NCI-H2227 treated with DMSO at 0.1 percent for 48 hours (cell line): ENCODE data around the gene DSP.

Experiments
- DNase-seq: peaks from one replicate; lab custom pipeline; 2025; lab: John Stamatoyannopoulos, UW

Gene DSP

DNA sequence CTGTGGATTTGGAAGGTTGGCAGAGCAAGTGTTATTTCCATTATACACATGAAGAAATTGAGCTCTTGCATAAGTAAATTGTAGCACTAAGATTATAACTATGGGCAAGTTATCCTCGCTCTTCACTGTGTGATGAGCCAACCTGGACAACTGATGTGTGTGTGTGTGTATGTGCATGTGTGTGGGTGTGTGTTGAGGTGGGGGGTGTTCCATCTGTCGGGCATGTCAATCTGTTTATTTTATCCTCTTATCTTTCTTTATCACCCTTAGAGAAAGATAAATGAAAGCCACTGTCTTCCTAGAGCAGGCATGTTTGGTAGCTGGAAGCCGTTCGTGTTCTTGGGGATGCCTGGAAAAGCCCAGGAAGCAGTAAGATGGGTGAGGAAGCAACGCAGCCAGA lies 3.0 kb upstream of the DSP start:
- no peak for DNase-seq

DNA sequence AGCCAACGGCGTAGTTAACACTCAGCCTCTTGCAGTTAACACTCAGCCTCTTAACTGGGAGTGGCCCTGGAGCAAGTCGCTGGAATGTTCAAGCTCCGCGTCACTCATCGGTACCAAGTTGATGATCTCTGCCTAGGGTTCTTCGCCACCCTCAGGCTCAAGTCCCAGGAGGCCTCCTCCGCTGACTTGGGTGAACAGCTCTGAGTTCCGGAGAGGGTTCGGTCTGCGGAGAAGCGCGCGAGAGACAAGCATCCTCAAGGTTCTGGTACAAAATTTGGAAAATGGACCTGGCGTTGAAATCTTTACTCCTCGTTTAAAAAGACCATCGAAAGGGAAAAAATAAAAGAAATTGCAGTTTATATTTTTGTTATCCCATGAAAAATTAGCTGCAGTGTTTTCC lies 876 bp upstream of the DSP start:
- no peak for DNase-seq

DNA sequence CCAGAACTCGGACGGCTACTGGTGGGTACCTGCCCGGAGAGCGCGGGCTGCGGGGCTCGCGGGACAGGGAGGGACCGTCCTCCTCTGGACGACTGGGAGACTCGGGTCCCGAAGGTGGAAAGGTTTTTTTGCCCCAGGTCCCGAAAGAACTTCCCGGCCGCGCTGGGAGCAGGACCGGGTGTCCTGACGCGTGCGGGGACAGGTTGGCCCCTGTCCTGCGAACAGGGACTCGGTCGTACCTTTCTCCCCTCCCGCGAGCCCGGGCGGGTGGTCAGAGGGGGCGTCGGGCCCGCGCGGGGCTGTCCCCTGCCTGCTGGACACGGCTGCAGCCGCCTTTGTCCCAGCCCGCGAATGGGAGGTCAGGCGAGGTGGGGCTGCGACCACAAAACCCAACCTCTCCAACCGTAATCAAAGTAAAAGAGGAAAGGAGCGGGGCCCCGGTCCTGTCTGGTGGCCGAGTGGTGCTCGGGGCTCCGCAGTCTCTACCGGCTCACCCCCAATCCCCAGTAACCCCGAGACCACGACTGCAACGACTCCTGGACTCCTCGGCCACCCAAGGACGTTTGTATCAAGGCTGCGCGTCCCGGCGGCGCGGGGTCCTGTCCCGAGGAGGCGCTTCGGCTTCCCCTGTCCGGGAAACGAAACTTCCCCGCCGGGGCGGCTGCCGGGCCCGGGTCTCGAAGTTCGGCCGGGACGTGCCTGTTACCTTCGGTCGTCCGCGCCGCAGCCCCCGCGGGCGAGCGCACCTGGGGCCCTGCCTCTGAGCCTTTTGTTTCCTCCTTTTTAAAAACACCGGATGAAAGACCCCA lies 798 bp downstream of the DSP start:
- DNase-seq = no peak

DNA sequence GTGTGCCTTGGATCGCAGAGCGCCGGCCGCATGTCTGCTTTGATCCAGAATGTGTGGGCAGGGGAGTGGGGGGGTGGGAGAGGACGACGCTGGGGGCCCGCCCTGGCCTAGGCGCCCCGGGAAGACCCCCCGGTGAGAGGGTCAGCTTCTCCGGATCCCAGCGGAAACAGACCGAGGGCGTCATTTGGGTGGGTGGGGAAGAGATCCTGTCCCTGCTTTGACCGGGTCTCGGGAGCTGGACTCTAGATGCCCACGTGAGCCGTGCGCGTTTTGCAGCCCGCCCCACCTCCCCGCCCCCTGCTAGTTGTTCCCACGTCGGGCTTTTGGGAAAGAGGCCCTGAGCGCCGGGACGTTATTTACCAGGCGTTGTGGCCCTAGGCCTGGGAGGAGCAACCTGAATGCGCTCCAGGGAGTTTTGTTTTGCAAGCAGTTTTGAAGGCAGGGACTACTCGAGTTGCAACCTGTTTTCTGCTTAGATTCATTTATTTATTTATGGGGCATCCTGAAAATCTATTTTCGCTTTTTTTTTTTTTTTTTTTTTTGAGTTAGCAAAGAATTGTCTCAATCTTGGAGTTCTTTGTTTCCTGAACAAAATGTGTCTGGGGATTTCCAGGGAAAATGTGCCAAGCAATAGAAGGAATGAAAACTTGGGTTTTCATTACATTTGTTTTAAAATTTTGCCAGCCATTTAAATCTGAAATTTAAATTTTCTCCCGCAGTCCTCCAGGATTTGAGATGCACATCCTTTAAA lies 1.6 kb downstream of the DSP start:
- peak; percentile 12 for DNase-seq

- no peak for DNase-seq
Measured at GRCh38 chr6:7543789-7544424, 2.4 kb downstream of the DSP start.

DNA sequence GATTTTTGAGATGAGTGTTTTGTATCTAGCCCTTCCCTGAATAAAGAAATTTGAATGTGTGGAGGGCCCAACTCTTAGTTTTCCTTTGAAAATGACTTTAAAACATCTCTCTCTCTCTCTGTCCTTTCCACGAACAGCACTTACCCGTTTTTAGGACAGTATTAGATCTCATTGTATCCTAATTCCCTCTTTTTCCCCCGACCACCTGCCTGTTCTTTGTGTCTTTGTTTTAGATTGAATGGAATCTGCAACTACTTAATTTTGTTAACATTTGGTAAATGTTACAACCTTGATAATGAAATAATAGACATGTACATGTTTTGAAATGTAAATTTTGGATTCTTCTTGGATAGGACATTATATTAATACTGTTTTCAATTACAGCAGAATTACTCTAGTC lies 3.1 kb downstream of the DSP start:
- no peak for DNase-seq

DNA sequence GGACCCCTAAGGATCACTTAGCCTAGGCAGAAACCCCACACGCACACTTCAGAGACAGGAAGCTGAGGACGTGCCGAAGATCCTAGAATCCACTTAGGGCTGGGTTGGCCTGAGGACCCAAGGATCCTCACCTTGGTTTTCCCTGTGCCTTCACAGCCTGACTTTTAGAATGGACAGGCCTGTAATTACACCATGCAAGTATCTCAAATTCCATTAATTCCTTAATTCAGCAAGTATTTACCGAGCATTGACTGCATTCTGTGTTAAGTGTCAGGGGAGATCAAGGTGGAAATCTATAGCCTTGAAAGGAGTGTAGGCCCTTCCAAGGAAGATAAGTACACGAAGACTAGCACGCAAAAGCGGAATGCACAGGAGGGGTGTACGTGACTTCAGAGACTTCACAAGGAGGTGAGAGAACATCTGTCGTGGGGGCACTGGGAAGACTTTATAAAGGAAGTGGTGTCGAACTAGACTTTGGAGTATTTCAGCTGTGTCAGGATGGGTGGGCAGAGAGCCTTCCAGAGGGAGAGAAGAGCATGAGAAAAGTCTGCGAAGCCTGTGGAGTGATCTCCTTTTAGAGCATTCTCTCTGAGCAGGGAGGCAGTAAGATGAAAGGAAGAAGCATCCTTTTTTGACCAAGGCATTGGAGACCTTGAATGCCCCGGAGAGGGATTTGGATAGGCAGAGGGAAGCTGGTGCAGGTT lies 4.0 kb downstream of the DSP start:
- no peak for DNase-seq

DNA sequence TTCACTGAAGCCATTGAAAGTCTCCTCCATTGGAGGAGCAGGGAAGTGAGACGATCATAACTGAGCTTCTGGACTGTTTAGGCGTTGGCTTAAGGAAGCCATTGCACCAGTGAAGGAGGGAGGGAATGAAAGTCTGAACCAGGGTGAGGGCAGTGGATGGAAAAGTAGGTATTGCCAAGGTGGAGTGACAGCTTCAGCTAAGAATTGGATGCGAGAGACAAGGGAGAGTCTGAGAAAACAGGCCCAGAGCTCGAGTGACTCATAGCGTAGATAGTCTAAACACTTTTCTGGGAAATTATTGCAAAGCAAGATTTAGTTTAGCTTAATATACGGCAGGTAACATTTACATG lies 4.5 kb downstream of the DSP start:
- DNase-seq = no peak

GRCh38 chr6:7546383-7546782 lies 4.9 kb downstream of the DSP start:
- no peak for DNase-seq

- no peak for DNase-seq
Measured at GRCh38 chr6:7546896-7547295, 5.4 kb downstream of the DSP start.

- no peak for DNase-seq
Measured at GRCh38 chr6:7547315-7547714, 5.8 kb downstream of the DSP start.

GRCh38 chr6:7550433-7550801 lies 8.9 kb downstream of the DSP start:
- no peak for DNase-seq

DNA sequence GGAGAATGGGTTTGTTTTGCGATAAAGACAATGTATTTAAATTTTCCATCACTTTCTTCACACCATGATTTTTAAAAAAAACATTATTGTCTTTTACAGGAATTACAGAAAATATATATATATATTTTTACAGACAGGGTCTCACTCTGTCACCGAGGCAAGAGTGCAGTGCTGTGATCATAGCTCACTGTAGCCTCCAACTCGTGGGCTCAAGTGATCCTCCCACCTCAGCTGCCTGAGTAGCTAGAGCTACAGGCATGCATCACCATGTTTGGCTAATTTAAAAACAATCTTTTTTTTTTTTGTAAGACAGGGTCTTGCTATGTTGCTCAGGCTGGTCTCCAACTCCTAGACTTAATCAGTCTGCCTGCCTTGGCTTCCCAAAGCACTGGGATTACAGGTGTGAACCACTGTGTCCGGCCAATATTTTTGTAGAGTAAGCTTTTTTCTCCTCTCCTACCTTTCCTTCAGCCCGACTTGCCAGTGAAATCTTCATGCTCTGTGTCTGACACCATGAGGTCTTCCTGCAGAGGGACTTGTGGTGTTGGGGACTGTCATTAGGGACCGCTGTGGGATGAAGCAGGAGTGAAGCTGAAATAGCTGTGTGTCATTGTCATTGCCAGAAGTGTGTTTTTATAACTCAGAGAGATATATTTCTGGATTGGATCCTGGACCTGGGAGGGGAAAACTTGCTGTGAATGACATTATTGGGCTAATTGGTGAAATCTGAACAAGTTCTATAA lies 13.2 kb downstream of the DSP start:
- DNase-seq = no peak

GRCh38 chr6:7555671-7556070 lies 14.2 kb downstream of the DSP start:
- DNase-seq = no peak

DNA sequence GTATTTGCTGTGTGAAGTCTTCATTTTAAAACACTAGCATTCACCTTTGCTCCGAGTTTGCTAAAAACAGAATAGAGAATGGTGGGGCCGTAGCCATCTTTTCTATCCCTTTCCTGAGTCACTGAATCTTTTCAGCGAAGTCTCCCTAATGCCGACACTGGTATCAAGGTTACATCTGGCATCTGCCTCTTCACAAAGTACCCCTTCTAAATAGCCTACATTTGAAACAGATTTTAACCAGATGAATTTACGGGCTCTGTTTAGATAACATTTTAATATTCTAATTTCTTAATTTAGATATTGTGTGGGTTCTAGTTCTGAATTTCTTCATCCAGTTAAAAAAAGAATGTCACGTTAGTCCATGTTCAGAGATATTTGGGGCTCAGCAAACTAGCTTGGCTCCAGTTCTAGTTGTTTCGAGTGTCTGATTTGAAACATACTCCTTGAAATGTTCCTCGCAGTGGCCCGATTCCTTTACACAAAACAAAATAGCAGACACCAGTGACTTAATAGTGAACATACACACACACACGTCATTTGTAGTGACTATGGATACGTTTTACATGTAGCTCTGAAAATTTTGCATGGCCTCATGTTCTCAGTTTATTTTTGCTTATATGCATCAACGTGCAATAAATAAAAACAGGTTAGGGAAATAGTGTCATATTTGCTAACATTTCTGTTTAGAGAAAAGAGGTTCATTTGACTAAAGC lies 15.1 kb downstream of the DSP start:
- no peak for DNase-seq

DNA sequence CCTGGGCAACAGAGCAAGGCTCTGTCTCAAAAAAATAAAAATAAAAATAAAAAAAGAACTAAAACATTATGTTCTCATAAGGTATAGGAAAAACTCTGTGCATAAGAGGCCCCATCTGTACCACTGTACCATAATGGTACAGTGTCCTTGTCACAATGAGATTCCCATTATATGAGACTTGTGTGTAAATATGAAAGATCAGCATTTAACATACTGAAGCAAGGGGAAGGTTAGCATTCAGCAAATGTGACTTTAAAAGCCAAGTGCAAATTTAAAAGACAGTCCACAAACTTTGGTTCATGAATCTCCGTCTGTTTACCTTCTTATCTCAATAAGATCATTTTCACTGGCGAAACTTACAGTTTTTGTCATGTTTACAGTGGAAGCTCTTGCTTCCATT lies 16.2 kb downstream of the DSP start:
- no peak for DNase-seq

GRCh38 chr6:7558781-7559180 lies 17.3 kb downstream of the DSP start:
- DNase-seq = no peak

DNA sequence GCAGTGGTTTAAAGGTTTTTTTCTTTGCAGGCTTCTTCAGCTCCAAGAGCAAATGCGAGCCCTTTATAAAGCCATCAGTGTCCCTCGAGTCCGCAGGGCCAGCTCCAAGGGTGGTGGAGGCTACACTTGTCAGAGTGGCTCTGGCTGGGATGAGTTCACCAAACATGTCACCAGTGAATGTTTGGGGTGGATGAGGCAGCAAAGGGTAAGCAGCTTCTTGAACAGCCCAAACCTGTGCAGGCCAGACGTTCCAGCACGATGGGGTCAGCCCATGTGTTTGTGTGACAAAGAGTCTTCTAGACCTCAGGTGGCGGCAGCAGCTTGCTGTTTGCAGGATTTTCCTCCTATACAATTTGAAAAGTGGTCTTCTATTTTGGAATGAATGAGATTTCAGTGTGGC lies 17.7 kb downstream of the DSP start:
- no peak for DNase-seq

DNA sequence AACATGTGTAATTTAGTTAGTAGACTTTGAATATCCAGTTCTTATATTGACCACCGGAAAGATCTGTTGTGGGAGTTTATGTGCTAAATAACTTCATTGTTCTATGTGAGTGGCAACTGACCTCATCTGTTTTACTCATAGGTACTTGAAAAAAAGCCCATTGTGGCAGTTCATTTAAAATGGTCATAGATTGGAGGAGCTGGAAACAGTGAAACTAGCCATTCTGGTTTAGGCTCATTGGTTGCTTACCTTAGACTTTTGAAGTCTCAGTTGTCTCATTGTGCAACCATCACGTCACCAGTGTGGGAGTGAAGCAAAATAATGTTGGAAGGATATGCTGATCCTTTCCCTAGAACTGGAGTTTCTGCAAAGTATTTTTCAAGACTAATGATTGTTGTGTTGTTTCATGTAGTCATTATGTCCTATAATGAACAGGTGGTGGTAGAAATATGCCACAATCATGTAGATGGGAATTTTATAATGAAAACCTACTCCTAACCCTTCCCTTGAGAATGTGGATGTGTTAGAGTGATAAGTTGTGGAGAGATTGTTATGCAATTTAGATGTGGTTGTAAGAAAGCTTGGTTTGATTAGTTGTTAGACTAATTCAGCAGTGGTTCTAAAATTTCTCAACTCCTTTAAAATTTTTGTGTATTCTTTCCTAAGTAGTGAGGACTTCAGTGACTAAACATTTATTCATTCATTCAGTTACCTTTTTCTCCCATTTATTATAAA lies 18.3 kb downstream of the DSP start:
- DNase-seq = no peak

DNA sequence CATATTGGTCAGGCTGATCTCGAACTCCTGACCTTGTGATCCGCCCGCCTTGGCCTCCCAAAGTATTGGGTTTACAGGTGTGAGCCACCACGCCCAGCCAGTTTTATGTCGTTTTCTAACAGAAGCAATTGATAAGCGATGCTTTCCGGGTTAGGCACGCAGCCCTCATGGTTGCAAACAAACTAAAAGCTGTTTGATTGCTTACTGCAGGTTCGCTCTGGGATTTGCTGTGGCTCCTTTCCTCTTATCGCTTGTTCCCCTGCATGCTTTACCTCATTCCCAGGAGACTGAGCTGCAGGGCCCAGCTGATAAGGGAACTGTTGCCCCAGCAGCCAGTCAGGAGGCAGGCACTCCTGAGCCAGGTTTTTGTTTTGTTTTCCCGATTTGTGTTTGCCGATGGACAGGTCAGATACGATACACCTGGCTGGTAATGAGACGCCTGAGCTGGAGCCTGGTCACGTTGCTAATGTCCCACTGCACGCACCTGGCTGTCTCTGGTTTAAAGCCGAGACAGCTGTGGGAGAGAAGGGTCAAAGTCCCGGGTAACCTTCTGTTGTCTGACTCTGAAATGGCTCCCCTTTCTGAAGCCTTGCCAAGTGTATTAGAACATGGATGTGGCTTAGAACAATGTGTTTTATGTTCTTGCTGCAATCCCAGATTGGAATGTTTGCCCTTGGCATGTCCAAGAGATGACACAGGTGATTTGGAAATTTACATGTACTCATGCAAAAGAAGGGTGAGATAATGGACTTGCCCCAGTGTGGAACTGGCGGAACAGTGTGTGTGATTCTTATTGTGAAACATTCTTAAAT lies 19.9 kb downstream of the DSP start:
- DNase-seq = no peak
